GM21360 (cell line): ENCODE data around the gene CCIN.

Source experiments
- ATAC-seq: cut with Tn5 transposase; IDR thresholded peaks from one replicate; pipeline ENCODE4 v1.9.1; 2021; ENCODE audit warnings: mild to moderate bottlenecking, moderate library complexity; ENCODE audit not compliant: unreplicated experiment

Gene CCIN

GRCh38 chr9:36188212-36188611, 19.0 kb downstream of the CCIN start:
- ATAC-seq = no peak

- no peak for ATAC-seq
These were observed 20.8 kb downstream of the CCIN start for GRCh38 chr9:36189976-36190375.

- ATAC-seq = peak; percentile 93
These were observed 21.5 kb downstream of the CCIN start, which contains the start of gene CLTA for GRCh38 chr9:36190388-36191289. CLTA (plus strand) TSS chr9:36190921; CDS start chr9:36191057, 136 bp downstream.

- no peak for ATAC-seq
These were observed 22.1 kb downstream of the CCIN start for GRCh38 chr9:36191290-36191645.

GRCh38 chr9:36191686-36192085, 22.5 kb downstream of the CCIN start:
- no peak for ATAC-seq

GRCh38 chr9:36192196-36192595, 23.0 kb downstream of the CCIN start:
- ATAC-seq = no peak

- ATAC-seq = no peak
These were observed 23.8 kb downstream of the CCIN start for GRCh38 chr9:36193023-36193422.

- no peak for ATAC-seq
These were observed 25.3 kb downstream of the CCIN start for GRCh38 chr9:36194326-36195000.

- ATAC-seq = no peak
These were observed 35.8 kb downstream of the CCIN start for GRCh38 chr9:36204906-36205547.

- ATAC-seq = no peak
These were observed 37.8 kb downstream of the CCIN start for GRCh38 chr9:36207016-36207415.

GRCh38 chr9:36207546-36208012, 38.4 kb downstream of the CCIN start:
- ATAC-seq = no peak

- no peak for ATAC-seq
These were observed 39.5 kb downstream of the CCIN start for GRCh38 chr9:36208521-36209253.

- ATAC-seq = no peak
These were observed 41.5 kb downstream of the CCIN start for GRCh38 chr9:36210722-36211121.

GRCh38 chr9:36211510-36211909, 42.3 kb downstream of the CCIN start:
- ATAC-seq = no peak

- no peak for ATAC-seq
These were observed 44.2 kb downstream of the CCIN start for GRCh38 chr9:36213387-36213786.

- ATAC-seq = no peak
These were observed 44.8 kb downstream of the CCIN start for GRCh38 chr9:36213989-36214388.

GRCh38 chr9:36214571-36214970, 45.4 kb downstream of the CCIN start:
- ATAC-seq = no peak

- no peak for ATAC-seq
These were observed 48.2 kb downstream of the CCIN start for GRCh38 chr9:36217256-36217968.

GRCh38 chr9:36218011-36218410, 48.8 kb downstream of the CCIN start:
- no peak for ATAC-seq

- no peak for ATAC-seq
These were observed 49.3 kb downstream of the CCIN start for GRCh38 chr9:36218411-36218901.
